Stimulated activated CD4-positive, alpha-beta T cell treated with anti-CD3 and anti-CD28 coated beads, Interleukin-15, amount 100 ng/mL, for 48 hours (primary cell): Measurements from ENCODE around the gene FOXC1.

ENCODE experiments used
- DNase-seq, 2 donors: peaks; one replicate each; pipeline ENCODE4 v3.0.0-alpha.2; 2020; ENCODE audit warnings: low read depth in 2 of 2

The FOXC1 gene

DNA sequence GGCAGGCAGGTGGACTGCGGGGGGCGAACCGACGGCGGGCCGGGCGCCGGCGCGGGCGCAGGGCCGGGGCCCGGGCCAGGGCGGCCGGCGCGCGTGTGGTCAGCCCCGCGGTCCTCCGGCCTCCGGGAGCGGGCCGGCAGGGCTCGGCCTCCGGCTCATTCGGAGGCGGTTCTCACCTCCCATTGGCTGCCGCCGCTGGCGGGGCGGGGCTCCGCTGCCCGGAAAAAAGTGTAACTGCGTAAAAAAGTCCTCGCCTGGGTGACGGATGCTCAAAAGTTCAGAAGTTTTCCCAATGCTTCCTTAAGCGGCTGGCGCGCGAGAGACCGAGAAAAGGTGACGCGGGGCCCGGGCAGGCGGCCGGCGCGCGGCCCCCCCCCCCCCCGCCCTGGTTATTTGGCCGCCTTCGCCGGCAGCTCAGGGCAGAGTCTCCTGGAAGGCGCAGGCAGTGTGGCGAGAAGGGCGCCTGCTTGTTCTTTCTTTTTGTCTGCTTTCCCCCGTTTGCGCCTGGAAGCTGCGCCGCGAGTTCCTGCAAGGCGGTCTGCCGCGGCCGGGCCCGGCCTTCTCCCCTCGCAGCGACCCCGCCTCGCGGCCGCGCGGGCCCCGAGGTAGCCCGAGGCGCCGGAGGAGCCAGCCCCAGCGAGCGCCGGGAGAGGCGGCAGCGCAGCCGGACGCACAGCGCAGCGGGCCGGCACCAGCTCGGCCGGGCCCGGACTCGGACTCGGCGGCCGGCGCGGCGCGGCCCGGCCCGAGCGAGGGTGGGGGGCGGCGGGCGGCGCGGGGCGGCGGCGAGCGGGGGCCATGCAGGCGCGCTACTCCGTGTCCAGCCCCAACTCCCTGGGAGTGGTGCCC is at the start of gene FOXC1:
TSS of gene FOXC1 (plus strand) at position 268 of the 849 bp plus-strand sequence. CDS start at position 799, 531 bp downstream.
- no peak for DNase-seq

DNA sequence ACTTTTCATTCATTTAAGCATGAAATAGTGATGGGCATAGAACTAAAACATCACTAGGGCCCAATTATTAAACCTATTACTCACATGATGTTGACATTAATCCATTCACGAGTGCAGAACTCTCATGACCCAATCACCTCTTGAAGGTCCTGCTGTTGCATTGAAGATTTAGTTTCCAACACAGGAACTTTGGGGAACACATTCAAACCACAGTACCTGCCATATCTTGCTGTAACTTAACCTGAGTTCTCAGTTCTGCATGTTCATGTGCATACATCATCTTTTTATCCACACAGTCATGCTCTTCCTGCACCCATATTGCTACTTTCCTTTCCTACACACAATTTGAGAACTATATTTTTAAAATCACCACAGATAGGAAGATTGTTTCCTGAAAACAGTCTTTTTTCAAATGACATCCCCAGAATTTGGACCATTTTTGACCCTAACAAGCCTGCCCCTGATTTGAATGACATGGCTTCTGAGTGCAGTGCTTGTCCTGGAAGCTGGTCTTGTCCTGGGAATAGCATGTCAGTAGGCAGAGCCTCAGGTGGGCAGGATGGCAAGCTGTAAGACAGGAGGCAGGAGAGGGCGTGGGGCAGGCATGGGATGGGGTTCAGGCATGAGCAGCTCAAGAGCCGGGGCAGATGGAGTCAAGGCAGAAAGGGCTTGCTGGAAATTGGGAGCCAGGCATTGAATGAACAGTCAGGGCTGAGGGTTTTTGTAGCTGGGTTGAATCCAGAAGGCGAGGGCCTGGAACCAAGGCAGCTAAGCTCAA is 49.2 kb upstream of the FOXC1 start:
- no peak for DNase-seq

DNA sequence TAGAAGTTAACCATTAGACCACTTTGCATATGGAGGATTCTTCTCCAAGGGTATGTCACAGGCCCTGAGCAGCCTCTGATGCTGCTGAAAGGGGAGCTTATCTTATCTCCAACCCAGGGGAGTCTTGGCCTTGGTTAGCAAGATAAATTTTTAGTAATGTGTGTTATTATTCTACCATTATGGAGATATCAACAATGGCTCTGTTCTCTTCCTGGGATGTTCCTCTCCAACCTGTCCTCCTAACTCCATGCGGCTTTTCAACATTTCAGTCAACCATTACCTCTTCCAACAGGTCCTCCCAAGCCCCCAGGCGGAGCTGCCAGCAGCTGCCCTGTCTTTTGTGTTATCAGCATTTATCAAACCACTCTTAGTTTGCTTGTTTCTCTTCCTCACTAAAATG is 48.4 kb upstream of the FOXC1 start:
- no peak for DNase-seq

DNA sequence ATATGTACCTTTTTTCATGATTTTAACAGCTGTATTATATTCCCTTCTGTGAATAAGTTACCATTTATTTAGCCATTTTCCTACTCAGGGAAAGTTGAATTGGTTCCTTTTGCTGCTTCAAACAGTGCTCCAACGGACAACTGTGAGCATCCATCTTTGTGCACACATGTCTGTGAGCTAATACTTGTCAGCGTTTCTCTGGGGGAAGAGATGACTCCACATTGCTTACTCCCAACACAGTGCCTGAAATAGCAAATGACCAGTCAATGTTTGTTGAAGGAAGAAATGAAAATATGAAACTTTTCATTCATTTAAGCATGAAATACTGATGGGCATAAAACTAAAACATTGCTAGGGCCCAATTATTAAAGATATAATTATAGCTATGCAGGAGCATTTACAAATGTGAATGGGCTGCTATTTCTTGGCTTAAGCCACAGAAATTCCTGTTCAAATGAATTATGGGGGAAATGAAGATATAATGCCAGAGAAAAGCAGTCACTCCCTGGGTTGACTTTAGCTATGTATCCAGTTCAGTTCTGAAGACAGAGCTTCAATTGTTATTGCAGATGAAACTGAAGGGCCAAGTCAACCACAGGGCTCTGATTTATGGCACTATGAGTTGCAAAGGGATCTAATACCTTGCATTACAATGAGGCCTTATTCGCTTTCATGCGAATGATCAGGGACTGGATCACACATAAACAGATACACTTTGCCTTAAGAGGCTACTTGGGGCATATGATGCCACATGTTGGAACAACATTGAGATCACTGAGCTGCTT is 47.4 kb upstream of the FOXC1 start:
- DNase-seq, result no peak

DNA sequence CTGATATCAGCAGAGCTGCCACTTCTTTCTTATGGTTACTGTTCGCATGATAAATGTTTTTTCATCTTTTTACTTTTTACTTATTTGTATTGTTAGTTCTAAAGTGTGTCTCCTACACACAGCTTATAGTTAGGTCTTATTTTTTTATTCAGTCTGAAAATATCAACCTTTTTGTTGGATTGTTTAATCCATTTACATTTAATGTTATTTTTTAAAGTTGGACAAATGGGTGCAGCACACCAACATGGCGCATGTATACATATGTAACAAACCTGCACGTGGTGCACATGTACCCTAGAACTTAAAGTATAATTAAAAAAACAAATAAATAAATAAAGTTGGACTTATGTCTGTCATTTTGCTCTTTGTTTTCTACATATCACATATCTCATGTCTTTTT is 40.3 kb upstream of the FOXC1 start:
- no peak for DNase-seq

DNA sequence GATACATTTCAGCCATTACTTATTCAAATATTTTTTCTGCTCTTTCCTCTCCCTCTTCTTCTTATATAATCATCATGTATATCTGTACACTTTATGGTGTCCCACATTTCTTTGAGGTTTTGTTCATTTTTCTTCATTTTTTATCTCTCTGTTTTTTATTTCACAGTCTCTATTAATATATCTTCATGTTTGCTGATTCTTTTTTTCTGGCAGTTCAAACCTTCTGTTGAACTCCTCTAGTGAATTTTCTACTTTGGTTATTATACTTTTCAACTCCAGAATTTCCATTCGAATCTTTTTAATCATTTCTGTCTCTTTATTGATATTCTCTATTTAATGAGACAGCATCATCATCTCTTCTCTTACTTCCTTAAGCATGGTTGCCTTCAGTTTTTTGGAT is 38.9 kb upstream of the FOXC1 start:
- DNase-seq, result no peak

DNA sequence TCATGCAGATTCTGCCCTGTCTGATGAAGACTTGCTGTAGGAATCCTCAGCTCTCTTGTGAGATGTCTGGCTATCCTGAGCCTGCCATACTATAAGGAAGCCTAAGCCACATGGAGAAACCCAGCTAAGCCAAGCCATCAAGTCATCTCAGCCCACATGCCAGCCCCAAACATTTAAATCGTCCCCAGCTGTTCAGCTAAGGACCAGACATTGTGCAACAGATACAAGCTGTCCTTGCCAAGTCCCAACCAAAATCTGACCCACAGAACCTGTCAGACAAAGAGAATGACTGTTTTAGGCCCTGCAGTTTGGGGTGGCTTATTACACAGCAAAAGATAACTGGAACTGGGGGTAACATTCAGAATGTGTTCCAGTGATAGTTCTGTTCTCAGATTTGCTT is 36.8 kb upstream of the FOXC1 start:
- no peak for DNase-seq

DNA sequence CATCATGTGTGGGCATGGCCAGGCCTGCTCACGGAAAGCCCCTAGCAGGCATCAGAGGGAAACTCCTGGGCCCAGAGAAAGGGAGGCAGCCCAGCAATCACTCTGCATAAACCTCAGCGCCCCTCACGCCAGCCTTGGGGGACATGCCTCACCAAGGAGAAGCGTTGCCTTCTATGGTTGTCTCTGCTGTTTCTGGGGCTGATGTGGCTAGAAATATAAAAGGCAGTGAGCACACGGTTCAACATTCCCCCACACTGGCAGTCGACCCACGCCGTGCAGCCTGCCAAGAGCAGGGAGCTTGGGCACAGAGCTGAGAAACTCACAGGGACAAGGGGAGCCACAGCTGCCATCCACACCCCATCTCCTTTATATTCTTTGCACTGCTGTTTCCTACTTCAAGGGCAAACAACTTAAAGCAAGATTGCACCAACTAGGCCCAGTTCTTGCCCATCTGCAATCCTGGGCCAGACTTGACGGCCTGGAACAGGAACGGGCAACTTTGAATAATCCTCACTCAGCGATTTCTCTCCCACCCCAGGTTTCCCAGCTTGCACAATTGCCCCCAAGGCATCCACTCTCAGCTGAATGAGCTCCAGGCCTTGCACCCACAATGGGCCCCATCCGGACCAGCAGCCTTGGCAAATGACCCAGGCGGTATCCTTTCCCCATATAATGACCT is 35.5 kb upstream of the FOXC1 start:
- DNase-seq, result no peak

DNA sequence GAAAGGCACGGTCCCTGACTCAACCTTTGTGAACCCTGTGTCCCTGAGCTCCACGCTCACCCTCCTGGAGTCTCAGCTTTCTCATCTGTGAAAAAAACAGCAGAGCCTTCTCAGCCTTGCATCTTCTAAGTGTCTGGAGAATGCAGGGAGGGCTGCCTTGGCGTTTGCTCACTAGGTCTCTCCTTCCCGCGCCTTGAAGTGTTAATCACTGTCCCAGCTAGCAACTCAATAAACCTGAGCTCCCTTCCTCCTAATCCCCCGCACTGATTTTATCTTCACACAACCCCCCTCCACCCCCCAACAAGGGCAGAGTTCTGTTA is 34.9 kb upstream of the FOXC1 start:
- no peak for DNase-seq

DNA sequence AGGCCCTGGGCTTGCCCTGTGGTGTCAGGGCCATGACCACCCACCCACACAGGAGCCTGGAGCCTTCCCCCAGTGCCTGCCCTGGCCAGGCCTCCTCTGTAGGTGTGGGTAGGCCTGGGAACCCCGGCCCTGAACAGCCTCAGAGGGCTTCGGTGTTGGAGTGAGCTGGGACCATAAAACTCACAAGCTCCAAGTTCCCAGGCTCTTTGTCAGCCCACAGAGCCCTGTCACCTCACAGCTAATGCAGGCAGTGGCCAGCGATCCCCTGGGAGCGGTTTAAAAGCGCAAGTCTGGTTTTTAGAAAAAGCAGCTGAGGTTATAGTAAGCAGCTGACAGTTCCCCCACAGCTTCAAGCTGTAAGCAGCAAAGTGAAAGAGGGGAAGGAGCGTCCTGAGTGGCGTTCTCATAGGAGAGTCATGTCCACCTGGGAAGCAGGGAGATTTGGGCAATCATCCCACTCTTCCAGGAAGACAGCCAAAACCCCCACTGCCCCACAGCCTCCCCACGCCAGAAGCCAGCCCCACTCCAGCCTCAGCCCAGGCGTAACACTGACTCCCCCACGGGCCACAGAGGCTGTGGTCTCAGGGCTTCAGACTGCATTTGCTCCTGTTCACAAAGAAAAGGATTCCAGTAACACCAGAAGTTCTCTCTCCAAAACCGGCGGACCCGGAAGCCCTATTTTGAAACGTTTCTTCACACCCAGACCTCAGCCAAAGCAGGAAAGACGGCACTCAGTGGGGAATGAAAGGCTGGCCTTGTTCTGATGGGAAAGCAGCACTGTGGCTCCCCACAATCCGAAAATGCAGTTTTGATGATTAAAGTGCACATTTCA is 34.3 kb upstream of the FOXC1 start:
- DNase-seq, result no peak

DNA sequence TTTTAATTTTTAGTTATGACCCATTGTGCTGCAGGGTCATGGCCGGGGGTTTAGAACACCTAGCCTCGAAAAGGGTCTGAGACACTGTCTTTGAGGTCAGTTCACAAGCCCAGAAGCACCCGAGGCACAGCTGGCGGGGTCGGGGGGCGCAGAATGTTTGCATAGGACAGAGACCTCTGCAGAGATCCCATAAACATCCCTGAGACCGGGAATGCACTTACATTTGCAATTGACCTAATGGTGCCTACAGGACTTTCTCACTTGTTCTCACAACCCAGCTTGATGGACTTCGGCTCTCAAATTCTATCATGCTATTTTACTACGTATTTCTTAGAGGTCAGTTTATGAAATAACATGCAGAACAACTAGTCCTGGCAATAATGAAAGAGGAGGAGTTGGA is 33.5 kb upstream of the FOXC1 start:
- DNase-seq, result no peak

DNA sequence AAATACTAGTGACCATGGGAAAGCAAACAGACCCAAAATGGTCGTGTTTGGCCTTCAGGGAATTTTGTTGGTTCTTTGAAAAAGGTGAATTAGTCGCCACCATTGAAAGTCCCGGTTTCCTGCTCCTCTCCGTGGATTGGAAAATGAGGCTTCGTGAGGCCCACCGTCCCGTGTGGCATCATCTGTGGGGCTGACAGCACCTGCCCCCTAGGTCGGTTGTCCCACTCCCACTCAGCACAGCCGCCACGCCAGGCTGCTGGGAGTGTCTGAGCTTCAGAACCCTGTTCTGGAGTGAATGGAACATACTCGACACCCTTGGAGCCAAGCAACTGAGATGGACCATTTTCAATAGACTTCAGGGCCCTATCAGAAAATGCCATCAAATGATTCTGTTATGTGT is 33.0 kb upstream of the FOXC1 start:
- DNase-seq, result no peak

DNA sequence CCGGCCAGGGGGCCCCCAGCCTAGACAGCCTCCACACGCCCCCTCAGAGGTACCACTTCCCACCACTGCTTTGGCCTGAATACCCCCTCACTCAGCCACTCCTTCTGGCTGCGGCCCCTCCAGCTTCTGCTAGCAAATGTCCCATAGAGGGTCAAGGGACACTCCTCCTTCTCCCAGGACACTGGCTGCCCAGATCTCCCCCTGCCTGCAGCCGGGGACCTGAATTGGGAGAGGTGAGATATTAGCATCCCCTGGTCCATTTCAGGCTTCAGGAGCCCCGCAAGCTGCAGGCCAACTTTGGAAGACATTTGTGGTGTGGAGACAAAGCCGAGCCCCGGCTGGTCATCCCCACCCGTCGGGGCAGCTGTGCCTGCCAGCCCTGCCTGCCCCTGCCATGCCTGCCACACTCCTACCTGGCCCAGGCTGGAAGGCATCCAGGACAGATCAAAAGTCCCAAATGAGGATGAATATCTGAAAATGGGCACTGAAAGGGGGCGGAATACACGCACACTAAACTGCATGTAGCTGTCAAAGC is 32.5 kb upstream of the FOXC1 start:
- DNase-seq, result no peak

DNA sequence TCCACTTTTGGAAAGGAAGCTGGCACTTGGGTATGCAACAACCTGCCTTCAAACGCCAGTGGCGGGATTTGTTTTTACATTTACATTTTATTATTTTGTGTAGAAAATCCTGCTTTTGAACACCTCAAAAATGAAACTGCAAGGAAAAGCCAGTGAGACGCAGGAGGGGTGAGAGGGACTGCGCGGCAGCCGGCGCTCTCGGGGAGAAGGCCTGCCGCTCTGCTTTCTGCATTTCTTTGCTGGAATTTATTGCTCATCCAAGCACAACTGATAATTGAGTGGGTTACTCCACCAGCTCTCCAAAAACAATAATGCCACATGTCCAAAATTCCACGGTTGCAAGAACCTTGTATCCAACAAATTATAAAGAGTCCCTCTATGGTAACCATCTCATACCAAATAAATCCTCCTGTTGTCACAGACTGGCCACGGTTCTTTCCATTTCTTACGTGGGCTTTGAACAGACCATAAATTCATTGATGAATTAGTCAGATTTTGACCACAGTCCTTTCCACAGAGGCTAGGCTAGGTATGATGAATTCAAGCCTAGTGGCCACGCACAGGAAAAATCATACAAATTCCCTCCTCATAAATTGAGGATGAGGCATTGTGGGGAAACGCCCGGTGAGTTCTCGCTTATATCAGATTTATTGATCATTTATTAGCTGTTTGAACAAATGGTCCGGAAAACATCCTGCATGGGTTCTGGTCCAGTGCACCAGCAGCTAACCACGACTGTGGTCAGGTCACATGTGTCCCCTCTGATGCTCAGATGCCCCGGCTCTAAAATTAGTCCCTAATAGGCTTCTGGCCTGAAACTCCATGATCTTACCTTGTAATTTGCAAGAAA is 31.6 kb upstream of the FOXC1 start:
- no peak for DNase-seq

DNA sequence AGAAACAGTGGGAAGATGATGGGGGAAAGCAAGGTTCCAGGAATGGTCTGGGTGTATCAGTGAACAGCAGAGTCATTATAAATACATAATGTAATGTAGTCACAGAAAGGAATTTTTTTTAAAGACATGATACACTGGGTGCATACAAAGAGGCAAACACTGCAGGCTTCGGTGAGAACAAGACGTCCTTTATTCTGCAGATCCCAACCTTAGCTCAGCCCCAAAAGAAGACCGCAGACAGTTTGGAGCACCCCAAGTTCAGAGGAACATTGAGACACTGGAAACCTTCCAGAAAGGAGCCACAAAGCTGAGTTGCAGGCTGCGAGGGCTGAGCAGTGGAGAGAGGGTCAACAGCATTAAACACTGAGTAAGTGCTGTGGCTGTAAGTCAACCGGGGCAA is 30.6 kb upstream of the FOXC1 start:
- no peak for DNase-seq

DNA sequence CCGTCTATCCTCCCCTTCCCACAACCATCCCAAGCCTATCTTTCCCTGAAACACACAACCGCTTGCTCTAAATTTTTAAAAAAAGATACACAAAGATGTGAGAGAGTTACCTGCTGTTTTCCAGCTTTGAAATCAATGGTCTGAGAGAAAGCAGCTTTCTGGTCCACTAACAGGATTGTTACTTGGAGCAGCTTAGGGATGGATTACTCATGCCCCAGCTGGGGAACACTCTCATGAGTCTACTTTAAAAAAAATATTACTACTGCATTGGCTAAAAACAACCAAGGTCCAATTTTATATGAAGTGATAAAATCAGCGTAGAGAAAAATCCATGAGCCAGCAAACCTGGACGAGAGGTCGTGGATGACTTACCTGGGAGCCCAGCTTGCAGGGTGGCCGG is 29.6 kb upstream of the FOXC1 start:
- no peak for DNase-seq

DNA sequence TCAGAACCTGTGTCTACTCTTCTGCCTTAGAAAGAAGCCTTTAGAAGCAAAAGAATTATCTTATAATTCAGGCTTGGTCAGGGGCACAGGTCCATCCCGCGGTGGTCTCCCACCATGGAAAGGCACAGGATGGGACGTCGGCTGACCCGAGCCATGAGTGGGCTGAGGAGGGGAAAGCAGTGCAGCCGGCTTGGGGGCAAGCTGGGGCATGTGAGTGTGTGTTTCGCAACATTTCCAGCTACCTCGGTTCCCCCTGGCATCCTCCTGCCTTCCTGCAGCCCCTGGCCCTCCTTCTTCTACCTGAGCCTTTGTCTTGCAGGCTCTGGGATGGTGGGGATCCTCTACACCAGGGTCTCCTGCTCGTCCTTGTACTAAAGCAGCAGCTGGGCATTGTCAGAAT is 29.1 kb upstream of the FOXC1 start:
- no peak for DNase-seq

DNA sequence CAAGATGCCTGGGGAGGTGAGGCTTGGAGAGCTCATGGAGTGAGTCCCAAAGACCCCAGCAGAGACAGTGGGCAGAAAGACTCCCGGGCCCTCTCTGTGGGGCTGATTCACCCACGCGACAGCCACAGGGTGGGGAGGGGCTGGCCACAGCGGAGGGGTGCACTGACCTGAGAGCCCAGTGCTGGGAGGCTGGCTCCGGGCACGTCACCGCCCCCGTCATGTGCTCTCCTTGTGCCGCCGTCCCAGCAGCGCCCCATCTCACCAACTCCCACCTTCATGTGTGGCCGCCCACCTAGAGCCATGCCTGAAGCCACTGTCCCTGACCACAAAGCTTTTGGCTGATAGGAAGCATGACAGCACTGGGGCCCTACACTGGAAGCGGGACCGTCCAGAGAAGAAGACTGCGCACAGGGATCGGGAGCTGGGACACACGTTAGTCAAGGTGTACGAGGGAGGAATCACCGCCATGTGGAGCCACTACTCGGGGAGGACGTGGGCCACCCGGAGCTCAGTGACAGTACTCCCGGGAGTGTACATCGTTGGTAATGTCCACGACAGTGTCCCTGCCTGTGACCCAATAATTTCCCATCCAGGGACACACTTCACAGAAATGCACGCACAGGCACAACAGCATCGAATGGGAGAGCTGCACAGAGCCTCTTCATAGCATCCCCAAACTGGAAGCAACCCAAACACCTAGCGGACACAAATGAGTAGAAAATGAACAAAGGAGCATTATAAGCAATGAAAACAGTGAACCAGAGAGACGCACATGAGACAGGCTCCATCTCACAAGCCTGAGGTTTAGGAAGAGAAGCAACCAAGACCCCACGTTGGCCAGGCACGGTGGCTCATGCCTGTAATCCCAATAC is 28.4 kb upstream of the FOXC1 start:
- DNase-seq, result no peak

DNA sequence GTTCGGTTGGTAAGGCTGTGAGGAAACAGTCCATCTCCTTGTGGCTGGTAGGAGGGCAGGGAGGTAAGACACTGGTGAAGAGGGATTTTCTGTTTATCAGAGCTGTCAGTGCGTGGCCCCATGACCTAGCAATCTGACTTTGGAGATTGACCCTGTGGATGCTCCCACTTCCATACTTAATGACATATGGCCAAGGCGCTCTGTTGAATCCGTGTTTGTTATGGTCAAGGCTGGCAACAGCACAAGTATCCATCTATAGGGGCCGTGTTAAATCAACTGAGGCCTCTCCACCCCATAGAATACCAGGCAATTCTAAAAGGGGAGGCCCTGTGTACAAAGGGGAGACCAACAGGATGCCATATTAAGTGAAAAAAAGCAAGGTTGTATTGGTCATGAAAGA is 25.6 kb upstream of the FOXC1 start:
- DNase-seq, result no peak
